Hematopoietic multipotent progenitor cell (in vitro differentiated cells): ENCODE measurements around the gene SPEG. TPM values are rescaled to one million over a fixed set of nuclear protein-coding genes. Genes with fewer than 3 reads are reported as not detected.

Experiments
- DNase-seq, 3 donors: peaks; one replicate each; pipeline ENCODE4 v3.0.0-alpha.2; 2011 to 2015; ENCODE audit warnings: low read depth in 2 of 3, low spot score in 2 of 3
- total RNA-seq: library from RNA; depleted of rRNA; stranded (reverse); fragments of >200 nt; gene quantifications from one replicate; pipeline ENCODE4 v1.2.3, GENCODE V29; 2012

Gene SPEG
- total RNA-seq, 1 donor = 0.81 TPM

GRCh38 chr2:219441451-219442255 lies 7.0 kb downstream of the SPEG start:
- peak in 1 of 3 donors; percentile 39 for DNase-seq

GRCh38 chr2:219442256-219443015 lies 7.8 kb downstream of the SPEG start:
- no peak for DNase-seq

GRCh38 chr2:219443016-219443696 lies 8.5 kb downstream of the SPEG start:
- DNase-seq = no peak

GRCh38 chr2:219443697-219444023 lies 9.0 kb downstream of the SPEG start:
- DNase-seq = no peak

GRCh38 chr2:219444566-219445091 lies 10.0 kb downstream of the SPEG start:
- no peak for DNase-seq

- no peak for DNase-seq
Measured at GRCh38 chr2:219445220-219445640, 10.6 kb downstream of the SPEG start.

- no peak for DNase-seq
Measured at GRCh38 chr2:219446101-219446504, 11.5 kb downstream of the SPEG start.

- no peak for DNase-seq
Measured at GRCh38 chr2:219446689-219447088, 12.0 kb downstream of the SPEG start.

GRCh38 chr2:219447242-219448098 lies 12.8 kb downstream of the SPEG start:
- DNase-seq = no peak

GRCh38 chr2:219448099-219448775 lies 13.6 kb downstream of the SPEG start:
- DNase-seq = peak in 1 of 3 donors; percentile 22

- DNase-seq = peak in 2 of 3 donors; percentile 48 to 51
Measured at GRCh38 chr2:219448776-219449341, 14.2 kb downstream of the SPEG start.

- no peak for DNase-seq
Measured at GRCh38 chr2:219449609-219450008, 15.0 kb downstream of the SPEG start.

GRCh38 chr2:219451661-219452360 lies 17.2 kb downstream of the SPEG start:
- DNase-seq = no peak

GRCh38 chr2:219452361-219453317 lies 18.0 kb downstream of the SPEG start:
- no peak for DNase-seq

GRCh38 chr2:219453671-219454590 lies 19.3 kb downstream of the SPEG start:
- no peak for DNase-seq

- peak in 1 of 3 donors; percentile 52 for DNase-seq
Measured at GRCh38 chr2:219455581-219455980, 20.9 kb downstream of the SPEG start.
